Mesenchymal stem cell (in vitro differentiated cells and primary cell): ENCODE results near the gene ERGIC1.

Experiments
- DNase-seq: peaks from one replicate; pipeline ENCODE4 v3.0.0-alpha.2; 2013
- H2AFZ ChIP-seq: one replicate; pipeline ENCODE4 v1.6.1; 2013; ENCODE audit warnings: low read depth, mild to moderate bottlenecking, control low read depth, inconsistent platforms, low read length, moderate library complexity
- H2AK5ac ChIP-seq: 2 replicates; pipeline ENCODE4 v1.6.1; 2013; ENCODE audit warnings: low read length, moderate library complexity, mild to moderate bottlenecking, inconsistent platforms; ENCODE audit not compliant: severe bottlenecking
- H2BK120ac ChIP-seq: one replicate; pipeline ENCODE4 v1.6.1; 2013; ENCODE audit warnings: low read depth, mild to moderate bottlenecking, inconsistent platforms, low read length, moderate library complexity
- H2BK12ac ChIP-seq, 2 experiments: one replicate each; pipeline ENCODE4 v1.6.1; 2013; ENCODE audit warnings: inconsistent platforms in 2 of 2, low read length in 2 of 2, mild to moderate bottlenecking in 2 of 2, moderate library complexity in 2 of 2, control low read depth in 1 of 2
- H2BK15ac ChIP-seq: one replicate; pipeline ENCODE4 v1.6.1; 2013; ENCODE audit warnings: mild to moderate bottlenecking, low read depth, inconsistent platforms; ENCODE audit not compliant: poor library complexity, severe bottlenecking
- H2BK5ac ChIP-seq: 2 replicates; pipeline ENCODE4 v1.6.1; 2013; ENCODE audit warnings: low read depth, mild to moderate bottlenecking, low read length, control low read depth, inconsistent platforms; ENCODE audit not compliant: poor library complexity, severe bottlenecking
- H3K14ac ChIP-seq, 2 experiments: one replicate each; pipeline ENCODE4 v1.6.1; 2013; ENCODE audit warnings: inconsistent platforms in 2 of 2, low read length in 2 of 2, control low read depth in 1 of 2, mild to moderate bottlenecking in 1 of 2, moderate library complexity in 1 of 2
- H3K18ac ChIP-seq, 2 experiments: one replicate each; pipeline ENCODE4 v1.6.1; 2013; ENCODE audit warnings: inconsistent platforms in 2 of 2, low read length in 2 of 2, control low read depth in 1 of 2, low read depth in 1 of 2, mild to moderate bottlenecking in 1 of 2
- H3K23ac ChIP-seq, 2 experiments: one replicate each; pipeline ENCODE4 v1.6.1; 2013; ENCODE audit warnings: inconsistent platforms in 2 of 2, low read length in 2 of 2, mild to moderate bottlenecking in 2 of 2, moderate library complexity in 2 of 2, control low read depth in 1 of 2
- H3K27ac ChIP-seq: 2 replicates; pipeline ENCODE4 v1.5.1; 2013; ENCODE audit warnings: mild to moderate bottlenecking, moderate library complexity, low read length, control low read depth, inconsistent platforms; ENCODE audit not compliant: poor library complexity, severe bottlenecking
- H3K27me3 ChIP-seq, 2 experiments: 2 replicates each; pipeline versions ENCODE4 v1.6.1 to v1.7.0; 2013; ENCODE audit warnings: low read length in 2 of 2, mild to moderate bottlenecking in 2 of 2, moderate library complexity in 2 of 2, control low read depth in 1 of 2, inconsistent platforms in 1 of 2; ENCODE audit not compliant: control insufficient read depth in 1 of 2, insufficient read depth in 1 of 2
- H3K36me3 ChIP-seq, 2 experiments: 2 replicates each; pipeline versions ENCODE4 v1.6.1 to v1.7.0; 2013; ENCODE audit warnings: low read length in 2 of 2, control low read depth in 1 of 2, inconsistent platforms in 1 of 2, low read depth in 1 of 2, mild to moderate bottlenecking in 1 of 2; ENCODE audit not compliant: insufficient read depth in 2 of 2, control insufficient read depth in 1 of 2
- H3K4ac ChIP-seq, 2 experiments: one replicate each; pipeline ENCODE4 v1.6.1; 2013; ENCODE audit warnings: inconsistent platforms in 2 of 2, low read length in 2 of 2, mild to moderate bottlenecking in 2 of 2, moderate library complexity in 2 of 2, control low read depth in 1 of 2, low read depth in 1 of 2
- H3K4me1 ChIP-seq: 2 replicates; pipeline ENCODE4 v1.6.1; 2013; ENCODE audit warnings: low read depth, low read length, control low read depth; ENCODE audit not compliant: control insufficient read depth, insufficient read depth
- H3K4me2 ChIP-seq: 2 replicates; pipeline ENCODE4 v1.6.1; 2013; ENCODE audit warnings: low read length, mild to moderate bottlenecking, inconsistent platforms; ENCODE audit not compliant: poor library complexity, severe bottlenecking
- H3K4me3 ChIP-seq, 2 experiments: 2 replicates each; pipeline versions ENCODE4 v1.5.1 to v1.7.0; 2013; ENCODE audit warnings: low read length in 2 of 2, mild to moderate bottlenecking in 2 of 2, control low read depth in 1 of 2, low read depth in 1 of 2; ENCODE audit not compliant: insufficient read depth in 1 of 2
- H3K79me1 ChIP-seq: replicated peaks from 2 replicates; pipeline ENCODE4 v1.6.1; 2013; ENCODE audit warnings: mild to moderate bottlenecking, control low read depth, low read length, inconsistent platforms; ENCODE audit not compliant: poor library complexity, severe bottlenecking
- H3K9ac ChIP-seq: 2 replicates; pipeline ENCODE4 v1.7.0; 2013; ENCODE audit warnings: mild to moderate bottlenecking, low read length, moderate library complexity
- H3K9me3 ChIP-seq: 2 replicates; pipeline ENCODE4 v1.7.0; 2013; ENCODE audit warnings: mild to moderate bottlenecking, low read length; ENCODE audit not compliant: control insufficient read depth
- H4K8ac ChIP-seq: one replicate; pipeline ENCODE4 v1.6.1; 2013; ENCODE audit warnings: inconsistent platforms, mild to moderate bottlenecking, low read length, moderate library complexity
- H4K91ac ChIP-seq: one replicate; pipeline ENCODE4 v1.6.1; 2013; ENCODE audit warnings: mild to moderate bottlenecking, low read length, inconsistent platforms
- WGBS: methylation state at CpG from one replicate; pipeline ENCODE4 v1.1.7; 2013; ENCODE audit warnings: mixed read lengths; 5-methylcytosine and 5-hydroxymethylcytosine counted together

ERGIC1 gene

GRCh38 chr5:172910828-172911627 is 77.0 kb downstream of the ERGIC1 start:
- 72% methylated on average over 8 of the region's 9 CpGs for WGBS
- peak; percentile 85 for DNase-seq

DNA sequence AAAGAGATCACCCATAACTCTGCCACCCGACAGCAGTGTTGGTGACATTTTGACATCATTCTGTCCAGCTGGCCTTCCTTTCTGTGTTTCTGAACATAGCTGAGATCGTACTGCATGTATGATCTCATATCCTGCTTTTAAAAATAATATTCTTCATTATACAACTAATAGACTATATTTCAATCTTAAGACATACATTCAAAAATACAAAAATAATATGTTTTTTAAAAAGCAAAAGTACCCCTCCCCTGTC is 77.5 kb downstream of the ERGIC1 start:
- DNase-seq, result no peak
- Histone ChIP-seq H3K9ac (peak overlapping the region; percentile 87), H3K9me3 (no peaks in the 10 kb centered on the region), H3K4ac (no peak overlapping the region), H3K27ac (peak overlapping the region; percentile 85), H4K91ac (no peak overlapping the region), H3K36me3 (peaks cover 34 to 46% of the 10 kb centered on the region in 2 experiments), H2AFZ (no peak overlapping the region), H2BK15ac (no peak overlapping the region), H2AK5ac (no peak overlapping the region), H2BK120ac (no peak overlapping the region), H2BK12ac (no peak overlapping the region), H3K18ac (no peak overlapping the region), H3K79me1 (peaks cover 19% of the 10 kb centered on the region), H3K14ac (no peak overlapping the region), H3K23ac (no peak overlapping the region), H3K4me3 (no peak overlapping the region), H3K4me2 (no peak overlapping the region), H3K4me1 (peaks cover 21% of the 10 kb centered on the region), H3K27me3 (no peaks in the 10 kb centered on the region), H2BK5ac (no peak overlapping the region), H4K8ac (no peak overlapping the region)
- WGBS, result 64% methylated on average over 1 of the region's 2 CpGs

More at GRCh38 chr5:172910828-172911627, 77.0 kb downstream of the ERGIC1 start:
- Histone ChIP-seq H3K4me1 (peaks cover 25% of the 10 kb centered on the region), H3K4ac (no peak overlapping the region), H3K4me2 (no peak overlapping the region), H3K79me1 (peaks cover 17% of the 10 kb centered on the region), H3K18ac (peak overlapping the region in 1 of 2 experiments; percentile 56), H3K9ac (peak overlapping the region; percentile 87), H2BK120ac (no peak overlapping the region), H3K27me3 (no peaks in the 10 kb centered on the region), H2AFZ (no peak overlapping the region), H3K27ac (peak overlapping the region; percentile 85), H3K23ac (no peak overlapping the region), H3K4me3 (no peak overlapping the region), H3K36me3 (peaks cover 29 to 40% of the 10 kb centered on the region in 2 experiments), H2BK15ac (no peak overlapping the region), H4K8ac (no peak overlapping the region), H3K9me3 (no peaks in the 10 kb centered on the region), H2AK5ac (peak overlapping the region; percentile 62), H4K91ac (peak overlapping the region; percentile 10), H2BK12ac (peak overlapping the region in 1 of 2 experiments; percentile 54), H3K14ac (no peak overlapping the region), H2BK5ac (peak overlapping the region; percentile 47)

DNA sequence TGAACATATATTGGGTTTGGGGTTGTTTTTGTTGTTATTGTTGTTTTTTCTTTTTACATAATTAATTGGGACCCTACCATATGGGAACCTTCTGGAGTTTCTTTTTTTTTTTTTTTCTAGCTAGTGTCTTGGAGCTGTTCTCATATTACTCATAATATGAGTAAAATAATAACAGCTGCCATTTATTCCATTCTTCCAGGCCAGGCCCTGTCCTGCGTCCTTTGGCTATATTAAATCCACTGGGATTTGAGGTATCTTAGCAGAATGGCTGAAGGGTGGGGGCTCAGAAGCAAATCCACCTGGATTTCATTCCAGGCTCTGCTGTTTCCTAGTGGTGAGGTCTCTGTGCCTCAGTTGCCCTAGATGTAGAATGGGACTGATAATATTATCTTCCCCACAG is 77.9 kb downstream of the ERGIC1 start:
- 100% methylated on average over 1 of the region's 1 CpG for whole genome bisulfite sequencing
- Histone ChIP-seq H3K27me3 (no peaks in the 10 kb centered on the region), H3K14ac (no peak overlapping the region)

GRCh38 chr5:172913117-172913850 is 79.2 kb downstream of the ERGIC1 start:
- H4K8ac ChIP-seq, result no peak overlapping the region
- H3K36me3 ChIP-seq, result peaks cover 43 to 62% of the 10 kb centered on the region in 2 experiments
- H3K14ac ChIP-seq, result no peak overlapping the region

More for the DNA sequence above, 77.9 kb downstream of the ERGIC1 start:
- Histone ChIP-seq H3K4me3 (no peak overlapping the region), H2BK12ac (no peak overlapping the region), H3K27ac (peak overlapping the region; percentile 85), H2BK120ac (no peak overlapping the region), H4K8ac (no peak overlapping the region), H3K18ac (no peak overlapping the region), H3K9ac (peak overlapping the region; percentile 87), H3K4me2 (no peak overlapping the region), H3K4ac (no peak overlapping the region), H2AFZ (no peak overlapping the region), H3K4me1 (peaks cover 16% of the 10 kb centered on the region), H2BK15ac (no peak overlapping the region), H4K91ac (no peak overlapping the region), H3K9me3 (no peaks in the 10 kb centered on the region), H3K23ac (no peak overlapping the region), H2AK5ac (peak overlapping the region; percentile 43), H3K79me1 (peaks cover 19% of the 10 kb centered on the region), H3K36me3 (peaks cover 34 to 49% of the 10 kb centered on the region in 2 experiments), H2BK5ac (no peak overlapping the region)
- DNase-seq, result no peak

More at GRCh38 chr5:172913117-172913850, 79.2 kb downstream of the ERGIC1 start:
- Histone ChIP-seq H3K4me1 (peaks cover 9% of the 10 kb centered on the region), H2BK15ac (no peak overlapping the region), H3K9ac (no peak overlapping the region), H3K4ac (no peak overlapping the region), H3K9me3 (no peaks in the 10 kb centered on the region), H2BK120ac (no peak overlapping the region), H3K79me1 (peaks cover 18% of the 10 kb centered on the region), H3K18ac (no peak overlapping the region), H3K4me2 (no peak overlapping the region), H3K4me3 (no peak overlapping the region), H3K27me3 (no peaks in the 10 kb centered on the region), H2AFZ (no peak overlapping the region), H2BK5ac (no peak overlapping the region), H4K91ac (no peak overlapping the region), H3K27ac (no peak overlapping the region), H2AK5ac (no peak overlapping the region), H2BK12ac (no peak overlapping the region), H3K23ac (no peak overlapping the region)
- 95% methylated on average over 11 of the region's 11 CpGs for WGBS
- no peak for DNase-seq
